Testis (tissue), 3 donors: ENCODE results near the gene CAPN12. TPM values are rescaled to one million over a fixed set of nuclear protein-coding genes. Genes with fewer than 3 reads are reported as not detected.
A peak's percentile ranks its signal among the peaks of the same experiment; 100 is the strongest.

Source experiments
- DNase-seq: peaks from one replicate; pipeline ENCODE4 v3.0.0-alpha.2; 2019
- H3K27ac ChIP-seq, 2 donors: fragments of 200-600 bp; sonication (generic); one replicate each; pipeline ENCODE4 v1.5.1; 2019
- H3K27me3 ChIP-seq: fragments of 200-600 bp; sonication (generic); one replicate; pipeline ENCODE4 v1.5.1; 2019
- H3K36me3 ChIP-seq: fragments of 200-600 bp; sonication (generic); one replicate; pipeline ENCODE4 v1.5.1; 2017; ENCODE audit warnings: low read depth; ENCODE audit errors: missing control alignments
- H3K4me1 ChIP-seq: fragments of 200-600 bp; sonication (generic); one replicate; pipeline ENCODE4 v1.5.1; 2019
- H3K4me3 ChIP-seq, 2 donors: fragments of 200-600 bp; sonication (generic); one replicate each; pipeline ENCODE4 v1.5.1; 2017 to 2019
- H3K9me3 ChIP-seq: fragments of 200-600 bp; sonication (generic); one replicate; pipeline ENCODE4 v1.5.1; 2017
- CTCF ChIP-seq, 3 experiments: fragments of 450-650 bp in 2 of 3; fragments of 200-600 bp in 1 of 3; sonication (generic) in 1 of 3; IDR thresholded peaks; one replicate each; pipeline ENCODE4 v1.5.1; 2016 to 2019; ENCODE audit warnings: antibody characterized with exemption in 3 of 3, mild to moderate bottlenecking in 2 of 3, moderate library complexity in 1 of 3
- POLR2A ChIP-seq: fragments of 450-650 bp; IDR thresholded peaks from one replicate; pipeline ENCODE4 v1.6.1; 2017; ENCODE audit warnings: antibody characterized with exemption, mild to moderate bottlenecking, moderate library complexity
- WGBS, 2 donors: methylation state at CpG; one replicate each; pipeline ENCODE4 v1.1.5; 2018; 5-methylcytosine and 5-hydroxymethylcytosine counted together
- intact Hi-C: fragments of 100-400 bp; cut with DNase I; formaldehyde crosslinking; loops from one replicate; pipeline ENCODE4 v1.15.1; 2023; ENCODE audit warnings: low total_unique reads
- polyA plus RNA-seq: library from polyadenylated mRNA; stranded (reverse); fragments of 350-450 nt; fragmentation: Illumina TruSeq; extraction: RNeasy Lipid Tissue Mini Kit (QIAGEN cat#74804); gene quantifications from one replicate; pipeline ENCODE4 v1.2.3, GENCODE V29; 2014; ENCODE audit warnings: low read depth, low replicate concordance; ENCODE audit not compliant: insufficient read depth
- total RNA-seq, 2 donors: library from RNA; depleted of rRNA; stranded (reverse); fragments of >200 nt; gene quantifications; one replicate each; pipeline ENCODE4 v1.2.3, GENCODE V29; 2016

The CAPN12 gene
- total and polyA plus RNA-seq, 3 donors from 2014 or later, result 3.6 to 5.5 (median 4.6) TPM

GRCh38 chr19:38685666-38686529 lies 58.4 kb downstream of the CAPN12 start:
- 44 to 53% methylated on average over 10 of the region's 10 CpGs for WGBS, 2 donors
- H3K4me1 ChIP-seq, result peaks cover 34% of the 10 kb centered on the region
- no peaks in the 10 kb centered on the region for H3K27me3 ChIP-seq
- peak overlapping the region; percentile 50 to 58 for H3K27ac ChIP-seq
- no peak overlapping the region for H3K4me3 ChIP-seq
- DNase-seq, result no peak
- no peaks in the 10 kb centered on the region for H3K36me3 ChIP-seq
- TF ChIP-seq CTCF (IDR thresholded peaks at IDR 0.05) (peak; percentile 10 to 22 (median 18)), POLR2A (no peak)
- intact Hi-C loops, result no loop called here
- no peaks in the 10 kb centered on the region for H3K9me3 ChIP-seq

- 81 to 94% methylated on average over 15 of the region's 15 CpGs for WGBS, 2 donors
- no peak for TF ChIP-seq CTCF (IDR thresholded peaks at IDR 0.05)
- no peak for TF ChIP-seq POLR2A
- DNase-seq, result no peak
- no peaks in the 10 kb centered on the region for H3K27me3 ChIP-seq
- H3K4me3 ChIP-seq, result no peak overlapping the region
- H3K4me1 ChIP-seq, result peaks cover 34% of the 10 kb centered on the region
- H3K27ac ChIP-seq, result peak overlapping the region in 1 of 2 donors; percentile 58
- no peaks in the 10 kb centered on the region for H3K36me3 ChIP-seq
- H3K9me3 ChIP-seq, result no peaks in the 10 kb centered on the region
- intact Hi-C loops, result no loop called here
Measured at GRCh38 chr19:38684862-38685665, 59.2 kb downstream of the CAPN12 start.

- intact Hi-C loops, result no loop called here
- TF ChIP-seq POLR2A (no peak), CTCF (IDR thresholded peaks at IDR 0.05) (no peak)
- DNase-seq, result no peak
- H3K27me3 ChIP-seq, result no peaks in the 10 kb centered on the region
- H3K4me1 ChIP-seq, result peaks cover 34% of the 10 kb centered on the region
- H3K27ac ChIP-seq, result peak overlapping the region; percentile 58 to 63
- 56 to 59% methylated on average over 7 of the region's 7 CpGs for WGBS, 2 donors
- H3K4me3 ChIP-seq, result no peak overlapping the region
- no peaks in the 10 kb centered on the region for H3K9me3 ChIP-seq
- no peaks in the 10 kb centered on the region for H3K36me3 ChIP-seq
Measured at GRCh38 chr19:38684078-38684861, 60.0 kb downstream of the CAPN12 start.

- peak; percentile 66 for DNase-seq
- peaks cover 34% of the 10 kb centered on the region for H3K4me1 ChIP-seq
- 43 to 50% methylated on average over 9 to 10 of the region's 10 CpGs for WGBS, 2 donors
Measured at GRCh38 chr19:38683393-38684077, 60.7 kb downstream of the CAPN12 start.

More at GRCh38 chr19:38683393-38684077, 60.7 kb downstream of the CAPN12 start:
- Histone ChIP-seq H3K4me3 (no peak overlapping the region), H3K36me3 (no peaks in the 10 kb centered on the region), H3K9me3 (no peaks in the 10 kb centered on the region), H3K27me3 (no peaks in the 10 kb centered on the region), H3K27ac (peak overlapping the region; percentile 58 to 63)
- TF ChIP-seq CTCF (IDR thresholded peaks at IDR 0.05) (no peak), POLR2A (no peak)
- intact Hi-C loops, result no loop called here
